DOHH2 (cell line): ENCODE results near the gene MYT1.

Source experiments
- H3F3A ChIP-seq: fragments of 200-600 bp; sonication (generic), shearing (Covaris generic); 2 replicates; pipeline ENCODE4 v1.6.0; 2016; ENCODE audit warnings: antibody characterized with exemption, mild to moderate bottlenecking; ENCODE audit not compliant: control insufficient read depth, insufficient read depth
- H3K27ac ChIP-seq: fragments of 200-600 bp; sonication (generic); 2 replicates; pipeline ENCODE4 v1.5.1; 2014; ENCODE audit warnings: low read depth, mild to moderate bottlenecking, low read length, moderate library complexity
- H3K27me3 ChIP-seq: fragments of 200-600 bp; sonication (generic); 2 replicates; pipeline ENCODE4 v1.6.1; 2014; ENCODE audit warnings: mild to moderate bottlenecking, low read length, mixed read lengths; ENCODE audit not compliant: control insufficient read depth
- H3K36me3 ChIP-seq: fragments of 200-600 bp; sonication (generic); 2 replicates; pipeline ENCODE4 v1.6.1; 2014; ENCODE audit warnings: mild to moderate bottlenecking, low read length, moderate library complexity, mixed read lengths; ENCODE audit not compliant: control insufficient read depth
- H3K4me1 ChIP-seq: fragments of 200-600 bp; sonication (generic); 2 replicates; pipeline ENCODE4 v1.6.1; 2014; ENCODE audit warnings: mild to moderate bottlenecking, low read length, mixed read lengths; ENCODE audit not compliant: control insufficient read depth
- H3K4me2 ChIP-seq: fragments of 200-600 bp; sonication (generic); 2 replicates; pipeline ENCODE4 v1.6.0; 2014; ENCODE audit warnings: mild to moderate bottlenecking, low read length, moderate library complexity
- H3K4me3 ChIP-seq: fragments of 200-600 bp; sonication (generic); 2 replicates; pipeline ENCODE4 v1.5.1; 2014; ENCODE audit warnings: mild to moderate bottlenecking, low read length, mixed read lengths
- H3K79me2 ChIP-seq: fragments of 200-600 bp; sonication (generic); 2 replicates; pipeline ENCODE4 v1.6.1; 2014; ENCODE audit warnings: mild to moderate bottlenecking, low read length, mixed read lengths; ENCODE audit not compliant: control insufficient read depth
- H3K9me2 ChIP-seq: fragments of 200-600 bp; sonication (generic); replicated peaks from 2 replicates; pipeline ENCODE4 v1.6.1; 2014; ENCODE audit warnings: mild to moderate bottlenecking, low read length, mixed read lengths; ENCODE audit not compliant: control insufficient read depth
- H3K9me3 ChIP-seq: fragments of 200-600 bp; sonication (generic); 2 replicates; pipeline ENCODE4 v1.6.1; 2014; ENCODE audit warnings: antibody characterized with exemption, low read length, mixed read lengths; ENCODE audit not compliant: control insufficient read depth, insufficient read depth
- H4K20me1 ChIP-seq: fragments of 200-600 bp; sonication (generic); 2 replicates; pipeline ENCODE4 v1.6.0; 2014; ENCODE audit warnings: low read depth, mild to moderate bottlenecking, antibody characterized with exemption, low read length, moderate library complexity; ENCODE audit not compliant: control insufficient read depth, insufficient read depth
- CTCF ChIP-seq: fragments of 200-600 bp; sonication (generic); IDR thresholded peaks from one replicate; pipeline ENCODE4 v1.5.1; 2014; ENCODE audit warnings: antibody characterized with exemption, mild to moderate bottlenecking, low read depth, low read length; ENCODE audit not compliant: poor library complexity, severe bottlenecking
- EZH2phosphoT487 ChIP-seq: fragments of 200-600 bp; sonication (generic); IDR thresholded peaks from 2 replicates; pipeline ENCODE4 v1.6.1; 2017; ENCODE audit warnings: borderline replicate concordance, mild to moderate bottlenecking, antibody characterized with exemption, low read length, moderate library complexity, mixed read lengths

MYT1 gene

DNA sequence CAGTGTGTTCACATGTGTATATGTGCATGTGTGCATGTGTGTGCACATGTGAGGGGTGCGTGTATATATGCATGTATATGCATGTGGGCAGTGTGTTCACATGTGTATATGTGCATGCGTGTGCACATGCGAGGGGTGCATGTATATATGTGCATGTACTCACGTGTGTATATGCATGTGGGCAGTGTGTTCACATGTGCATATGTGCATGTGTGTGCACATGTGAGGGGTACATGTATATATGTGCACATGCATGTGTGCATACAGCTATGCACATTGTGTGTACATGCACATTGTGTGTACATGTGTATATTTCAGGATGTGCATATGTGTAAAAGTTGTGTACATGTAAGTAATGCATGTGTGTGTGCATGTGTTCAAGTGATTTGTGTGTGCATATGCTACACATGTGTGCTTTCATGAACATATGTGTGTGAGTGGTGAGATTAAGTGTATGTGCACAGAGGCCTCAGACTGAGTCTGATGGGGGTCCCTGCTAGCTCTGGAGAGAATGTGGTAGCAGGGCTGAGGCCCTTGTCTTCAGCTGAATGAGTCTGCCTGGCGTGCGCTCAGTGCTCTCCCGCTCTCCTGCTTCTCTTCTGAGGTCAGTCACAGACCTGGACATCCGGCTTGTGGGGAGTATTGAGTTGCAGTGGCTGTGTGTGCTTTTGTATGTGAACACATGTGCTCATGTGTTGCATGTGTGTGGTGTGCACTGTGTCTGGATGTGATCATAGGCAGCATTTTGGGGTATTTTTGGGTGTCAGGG is 19.9 kb upstream of the MYT1 start:
- Histone ChIP-seq H3K9me2 (no peaks in the 10 kb centered on the region), H3K4me3 (no peak overlapping the region), H3K36me3 (no peaks in the 10 kb centered on the region), H3K9me3 (peaks cover 40% of the 10 kb centered on the region), H3K27me3 (peaks cover 9% of the 10 kb centered on the region), H3K4me1 (peaks cover 10% of the 10 kb centered on the region), H3K79me2 (no peaks in the 10 kb centered on the region), H3K4me2 (no peak overlapping the region), H3F3A (no peaks in the 10 kb centered on the region), H4K20me1 (no peaks in the 10 kb centered on the region), H3K27ac (no peak overlapping the region)
- TF ChIP-seq EZH2phosphoT487, result no peak
- TF ChIP-seq CTCF, result no peak

DNA sequence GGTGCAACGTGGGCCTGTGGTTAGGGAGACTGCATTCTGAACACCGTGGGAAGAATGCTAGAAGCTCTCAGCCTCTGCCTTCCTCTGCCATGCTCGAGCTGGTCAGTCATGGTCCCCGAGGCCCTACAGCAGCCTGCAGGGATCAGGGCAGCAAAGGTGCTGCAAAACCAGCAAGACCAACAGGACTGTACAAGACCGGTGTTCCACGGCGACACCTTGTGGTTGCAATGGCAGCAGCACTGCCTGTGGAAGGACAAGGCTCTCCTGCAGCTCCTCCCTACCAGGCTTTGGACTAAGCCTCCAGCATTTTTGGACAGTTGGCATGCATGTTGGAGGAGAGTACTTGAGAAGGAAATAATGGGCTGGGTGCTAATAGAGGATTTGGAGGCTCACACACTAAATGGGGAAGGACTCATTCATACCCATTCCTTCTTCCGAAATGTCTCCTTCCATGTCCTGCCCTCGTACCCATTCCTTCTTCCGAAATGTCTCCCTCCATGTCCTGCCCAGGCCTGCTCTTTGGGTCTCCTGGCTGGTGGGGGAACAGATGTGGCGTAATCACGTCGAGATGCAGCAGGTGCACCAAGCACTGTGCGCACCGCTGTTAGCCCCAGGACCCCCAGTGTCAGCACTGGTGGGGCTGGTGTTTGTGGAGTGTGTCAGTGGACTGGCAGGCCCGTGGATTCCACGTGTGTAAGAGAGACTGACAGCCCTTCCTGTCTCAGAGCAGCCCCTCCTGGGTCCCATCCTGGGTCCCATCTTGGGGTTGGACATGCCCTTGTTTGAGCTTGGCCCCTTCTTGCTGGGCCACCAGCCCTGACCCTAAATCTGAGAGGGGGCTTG is 18.6 kb upstream of the MYT1 start:
- H3K27ac ChIP-seq, result no peak overlapping the region
- H3F3A ChIP-seq, result peaks cover 7% of the 10 kb centered on the region
- no peaks in the 10 kb centered on the region for H3K9me2 ChIP-seq
- no peak overlapping the region for H3K4me2 ChIP-seq
- H3K27me3 ChIP-seq, result peaks cover 4% of the 10 kb centered on the region; the same call in 1 of the 2 replicates
- peaks cover 10% of the 10 kb centered on the region for H3K4me1 ChIP-seq
- H3K79me2 ChIP-seq, result no peaks in the 10 kb centered on the region
- no peaks in the 10 kb centered on the region for H4K20me1 ChIP-seq
- H3K4me3 ChIP-seq, result no peak overlapping the region
- peaks cover 49% of the 10 kb centered on the region for H3K9me3 ChIP-seq
- peak; percentile 35 for TF ChIP-seq CTCF
- no peak for TF ChIP-seq EZH2phosphoT487
- H3K36me3 ChIP-seq, result no peaks in the 10 kb centered on the region

DNA sequence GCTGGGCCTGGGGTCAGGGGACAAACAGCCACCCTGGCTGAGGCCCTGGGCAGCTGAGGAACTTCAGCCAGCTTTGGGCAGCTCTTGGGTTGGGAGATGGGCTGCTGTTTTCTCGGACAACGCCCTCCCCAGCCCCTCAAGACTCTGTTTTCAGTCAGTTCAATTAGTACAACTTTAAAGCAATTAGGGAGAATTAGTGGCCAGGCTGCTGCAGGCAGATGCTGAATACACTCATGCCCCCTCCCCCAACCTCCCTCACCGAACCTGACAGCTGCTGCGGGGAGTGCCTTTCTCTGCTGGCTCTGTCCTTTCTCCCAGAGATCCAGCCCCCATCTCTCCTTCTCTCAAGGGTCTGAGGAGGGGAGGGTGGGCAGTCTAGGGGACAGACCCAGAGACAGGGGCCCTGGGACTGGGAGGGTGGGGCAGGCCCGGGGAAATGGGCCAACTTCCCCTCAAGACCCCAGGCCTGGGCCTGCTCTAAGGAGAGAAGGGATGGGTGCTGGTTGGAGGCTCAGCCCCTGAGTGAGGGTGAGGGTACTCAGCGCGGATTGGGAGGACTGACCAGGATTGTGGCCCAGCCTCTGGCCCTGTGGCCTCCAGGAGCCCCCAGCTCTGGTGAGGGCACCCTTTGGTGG is 17.8 kb upstream of the MYT1 start:
- Histone ChIP-seq H3K27me3 (peaks cover 4% of the 10 kb centered on the region; the same call in 1 of the 2 replicates), H3K79me2 (no peaks in the 10 kb centered on the region), H3F3A (peaks cover 7% of the 10 kb centered on the region), H3K4me1 (peaks cover 10% of the 10 kb centered on the region), H3K9me3 (peaks cover 49% of the 10 kb centered on the region), H3K4me3 (no peak overlapping the region), H3K9me2 (no peaks in the 10 kb centered on the region), H4K20me1 (no peaks in the 10 kb centered on the region), H3K27ac (no peak overlapping the region), H3K4me2 (no peak overlapping the region), H3K36me3 (no peaks in the 10 kb centered on the region)
- TF ChIP-seq CTCF (no peak), EZH2phosphoT487 (no peak)
